Measurements from ENCODE around the gene DBT. TPM values are rescaled to one million over a fixed set of nuclear protein-coding genes. Genes with fewer than 3 reads are reported as not detected.

DBT gene
- total RNA-seq, 1 experiment from 2014 or later, result 14.0 TPM

DNA sequence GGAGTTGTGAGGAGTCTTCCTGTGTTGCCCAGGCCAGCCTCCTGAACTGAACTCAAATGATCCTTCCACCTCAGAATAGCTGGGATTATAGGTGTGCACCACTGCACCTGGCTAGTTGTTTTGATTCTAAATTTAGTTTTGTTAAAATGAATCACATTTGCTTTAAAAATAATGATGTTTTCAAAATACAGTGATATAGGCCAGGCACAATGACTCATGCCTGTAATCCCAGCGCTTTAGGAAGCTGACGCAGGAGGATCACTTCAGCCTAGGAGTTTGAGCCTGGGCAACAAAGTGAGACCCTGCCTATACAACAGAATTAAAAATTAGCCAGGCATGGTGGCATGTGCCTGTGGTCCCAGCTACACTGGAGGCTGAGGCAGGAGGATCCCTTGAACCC, 40.7 kb upstream of the DBT start:
- Histone ChIP-seq H4K20me1 (ENCODE audit: insufficient read depth) (no peaks in the 10 kb centered on the region), H3K9me3 (ENCODE audit: control insufficient read depth in 1 of 2, insufficient read depth in 1 of 2, low read depth in 1 of 2, low read length in 2 of 2) (no peaks in the 10 kb centered on the region), H2AFZ (ENCODE audit: low read depth, low read length, poor library complexity, severe bottlenecking) (no peak overlapping the region), H3K27me3 (ENCODE audit: insufficient read depth, low read length) (no peaks in the 10 kb centered on the region), H3K36me3 (ENCODE audit: control insufficient read depth in 1 of 2, insufficient read depth in 2 of 2, low read length in 2 of 2) (peaks cover 9 to 24% of the 10 kb centered on the region in 2 experiments), H3K79me2 (ENCODE audit: insufficient read depth, low read length) (no peaks in the 10 kb centered on the region; the same call in 1 of the 2 replicates), H3K4me3 (replicated peaks in 1 of 2; ENCODE audit: low read depth in 1 of 2, low read length in 2 of 2) (no peak overlapping the region), H3K27ac (ENCODE audit: low read depth, low read length) (no peak overlapping the region), H3K9ac (ENCODE audit: low read length) (no peak overlapping the region), H3K9me2 (ENCODE audit: insufficient read depth) (no peaks in the 10 kb centered on the region), H3K4me2 (ENCODE audit: low read length) (no peak overlapping the region), H3K4me1 (ENCODE audit: control insufficient read depth in 1 of 2, insufficient read depth in 2 of 2, low read length in 2 of 2) (no peaks in the 10 kb centered on the region)
- TF ChIP-seq FOSL1 (IDR thresholded peaks at IDR 0.05; ENCODE audit: low read depth), result no peak
- POLR2A ChIA-PET, result no interaction called here
- intact Hi-C loops (cut with micrococcal nuclease), result no loop called here
- ATAC-seq, result no peak
- no peak for DNase-seq (ENCODE audit: low read depth, low spot score)
- RAD21 ChIA-PET (ENCODE audit: low non-redundant PET in 1 of 2, low total read pairs in 2 of 2, uncharacterized antibody in 2 of 2, unreplicated experiment in 2 of 2), result no interaction called here
- CTCF ChIA-PET, result no interaction called here
- BruUV-seq (replicated peaks), result no TSS peak

GRCh38 chr1:100287162-100287561, 37.5 kb upstream of the DBT start:
- intact Hi-C loops (cut with micrococcal nuclease), result no loop called here
- CTCF ChIA-PET, result no interaction called here
- POLR2A ChIA-PET, result no interaction called here

GRCh38 chr1:100284591-100284990, 35.0 kb upstream of the DBT start:
- H4K20me1 ChIP-seq (ENCODE audit: insufficient read depth), result no peaks in the 10 kb centered on the region; the same call in 1 of the 2 replicates
- no peak overlapping the region for H3K9ac ChIP-seq (ENCODE audit: low read length)
- H3K4me1 ChIP-seq (ENCODE audit: control insufficient read depth in 1 of 2, insufficient read depth in 2 of 2, low read length in 2 of 2), result no peaks in the 10 kb centered on the region
- H3K27me3 ChIP-seq (ENCODE audit: insufficient read depth, low read length), result no peaks in the 10 kb centered on the region
- no peak for ATAC-seq
- intact Hi-C loops (cut with micrococcal nuclease), result no loop called here
- H2AFZ ChIP-seq (ENCODE audit: low read depth, low read length, poor library complexity, severe bottlenecking), result no peak overlapping the region
- H3K27ac ChIP-seq (ENCODE audit: low read depth, low read length), result no peak overlapping the region
- H3K4me3 ChIP-seq (replicated peaks in 1 of 2; ENCODE audit: low read depth in 1 of 2, low read length in 2 of 2), result no peak overlapping the region
- POLR2A ChIA-PET, result no interaction called here
- no peak overlapping the region for H3K4me2 ChIP-seq (ENCODE audit: low read length)
- CTCF ChIA-PET, result no interaction called here
- peaks cover 17 to 39% of the 10 kb centered on the region in 2 experiments for H3K36me3 ChIP-seq (ENCODE audit: control insufficient read depth in 1 of 2, insufficient read depth in 2 of 2, low read length in 2 of 2)
- H3K9me2 ChIP-seq (ENCODE audit: insufficient read depth), result no peaks in the 10 kb centered on the region
- H3K9me3 ChIP-seq (ENCODE audit: control insufficient read depth in 1 of 2, insufficient read depth in 1 of 2, low read depth in 1 of 2, low read length in 2 of 2), result no peaks in the 10 kb centered on the region
- RAD21 ChIA-PET (ENCODE audit: low non-redundant PET in 1 of 2, low total read pairs in 2 of 2, uncharacterized antibody in 2 of 2, unreplicated experiment in 2 of 2), result no interaction called here
- no TSS peak for BruUV-seq (replicated peaks)
- DNase-seq (ENCODE audit: low read depth, low spot score), result no peak
- no peaks in the 10 kb centered on the region; the same call in 1 of the 2 replicates for H3K79me2 ChIP-seq (ENCODE audit: insufficient read depth, low read length)
- TF ChIP-seq CBX3 (IDR thresholded peaks at IDR 0.05; ENCODE audit: low read depth), result no peak
- no peak for TF ChIP-seq EZH2phosphoT487 (IDR thresholded peaks at IDR 0.05; ENCODE audit: borderline replicate concordance)
- no peak for TF ChIP-seq SRF (IDR thresholded peaks at IDR 0.05; ENCODE audit: low read depth)
- TF ChIP-seq, protein P1, sequence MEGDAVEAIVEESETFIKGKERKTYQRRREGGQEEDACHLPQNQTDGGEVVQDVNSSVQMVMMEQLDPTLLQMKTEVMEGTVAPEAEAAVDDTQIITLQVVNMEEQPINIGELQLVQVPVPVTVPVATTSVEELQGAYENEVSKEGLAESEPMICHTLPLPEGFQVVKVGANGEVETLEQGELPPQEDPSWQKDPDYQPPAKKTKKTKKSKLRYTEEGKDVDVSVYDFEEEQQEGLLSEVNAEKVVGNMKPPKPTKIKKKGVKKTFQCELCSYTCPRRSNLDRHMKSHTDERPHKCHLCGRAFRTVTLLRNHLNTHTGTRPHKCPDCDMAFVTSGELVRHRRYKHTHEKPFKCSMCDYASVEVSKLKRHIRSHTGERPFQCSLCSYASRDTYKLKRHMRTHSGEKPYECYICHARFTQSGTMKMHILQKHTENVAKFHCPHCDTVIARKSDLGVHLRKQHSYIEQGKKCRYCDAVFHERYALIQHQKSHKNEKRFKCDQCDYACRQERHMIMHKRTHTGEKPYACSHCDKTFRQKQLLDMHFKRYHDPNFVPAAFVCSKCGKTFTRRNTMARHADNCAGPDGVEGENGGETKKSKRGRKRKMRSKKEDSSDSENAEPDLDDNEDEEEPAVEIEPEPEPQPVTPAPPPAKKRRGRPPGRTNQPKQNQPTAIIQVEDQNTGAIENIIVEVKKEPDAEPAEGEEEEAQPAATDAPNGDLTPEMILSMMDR (IDR thresholded peaks at IDR 0.05 in 2 of 3, conservative IDR thresholded peaks at IDR 0.05 in 1 of 3; ENCODE audit: borderline replicate concordance in 1 of 3, insufficient read depth in 1 of 3, low read depth in 2 of 3, low read length in 2 of 3), result no peak
- no peak for TF ChIP-seq ZNF274 (IDR thresholded peaks at IDR 0.05; ENCODE audit: low read depth, low read length)
- TF ChIP-seq POLR2AphosphoS5 (IDR thresholded peaks at IDR 0.05; ENCODE audit: low read depth, low read length), result no peak
- TF ChIP-seq CEBPB (IDR thresholded peaks at IDR 0.05; ENCODE audit: low read depth), result no peak

More at GRCh38 chr1:100287162-100287561, 37.5 kb upstream of the DBT start:
- H2AFZ ChIP-seq (ENCODE audit: low read depth, low read length, poor library complexity, severe bottlenecking), result no peak overlapping the region
- H3K27me3 ChIP-seq (ENCODE audit: insufficient read depth, low read length), result no peaks in the 10 kb centered on the region
- H3K79me2 ChIP-seq (ENCODE audit: insufficient read depth, low read length), result no peaks in the 10 kb centered on the region; the same call in 1 of the 2 replicates
- BruUV-seq (replicated peaks), result no TSS peak
- H3K9ac ChIP-seq (ENCODE audit: low read length), result no peak overlapping the region
- no peak overlapping the region for H3K4me3 ChIP-seq (replicated peaks in 1 of 2; ENCODE audit: low read depth in 1 of 2, low read length in 2 of 2)
- H3K4me2 ChIP-seq (ENCODE audit: low read length), result no peak overlapping the region
- H3K36me3 ChIP-seq (ENCODE audit: control insufficient read depth in 1 of 2, insufficient read depth in 2 of 2, low read length in 2 of 2), result peaks cover 16 to 31% of the 10 kb centered on the region in 2 experiments
- TF ChIP-seq EZH2phosphoT487 (IDR thresholded peaks at IDR 0.05; ENCODE audit: borderline replicate concordance), result no peak
- no peak for TF ChIP-seq POLR2A (IDR thresholded peaks at IDR 0.05; ENCODE audit: borderline replicate concordance, extremely low read depth, insufficient read depth, insufficient read length)
- TF ChIP-seq TCF7L2 (IDR thresholded peaks at IDR 0.05; ENCODE audit: borderline replicate concordance, extremely low read depth, insufficient read depth, insufficient read length), result no peak
- TF ChIP-seq CEBPB (IDR thresholded peaks at IDR 0.05; ENCODE audit: low read depth), result no peak
- ATAC-seq (no peak), DNase-seq (ENCODE audit: low read depth, low spot score) (no peak)
- H3K9me3 ChIP-seq (ENCODE audit: control insufficient read depth in 1 of 2, insufficient read depth in 1 of 2, low read depth in 1 of 2, low read length in 2 of 2), result no peaks in the 10 kb centered on the region
- no peaks in the 10 kb centered on the region; the same call in 1 of the 2 replicates for H4K20me1 ChIP-seq (ENCODE audit: insufficient read depth)
- H3K9me2 ChIP-seq (ENCODE audit: insufficient read depth), result no peaks in the 10 kb centered on the region
- RAD21 ChIA-PET (ENCODE audit: low non-redundant PET in 1 of 2, low total read pairs in 2 of 2, uncharacterized antibody in 2 of 2, unreplicated experiment in 2 of 2), result no interaction called here
- H3K27ac ChIP-seq (ENCODE audit: low read depth, low read length), result no peak overlapping the region
- no peaks in the 10 kb centered on the region for H3K4me1 ChIP-seq (ENCODE audit: control insufficient read depth in 1 of 2, insufficient read depth in 2 of 2, low read length in 2 of 2)

Measured in HCT116 (cell line).